IMR-90 (cell line): ENCODE measurements around the gene SHROOM3.

ENCODE experiments used
- CEBPB ChIP-seq: IDR thresholded peaks from 2 replicates; pipeline ENCODE4 v1.6.1; 2012; ENCODE audit warnings: low read depth, low read length, improper control_type of control experiment
- CTCF ChIP-seq: conservative IDR thresholded peaks from 2 replicates; pipeline ENCODE4 v1.5.1; 2012; ENCODE audit warnings: mild to moderate bottlenecking, low read depth, low read length, improper control_type of control experiment
- FOS ChIP-seq: fragments of 150-350 bp; IDR thresholded peaks from 2 replicates; pipeline ENCODE4 v1.6.1; 2016; ENCODE audit warnings: low read depth, low read length
- MAZ ChIP-seq: IDR thresholded peaks from 2 replicates; pipeline ENCODE4 v1.6.1; 2012; ENCODE audit warnings: low read depth, mild to moderate bottlenecking, low read length, improper control_type of control experiment, moderate library complexity, borderline replicate concordance
- MXI1 ChIP-seq: IDR thresholded peaks from 2 replicates; pipeline ENCODE4 v1.6.1; 2012; ENCODE audit warnings: low read depth, mild to moderate bottlenecking, low read length, moderate library complexity, borderline replicate concordance
- NFE2L2 ChIP-seq: fragments of 150-350 bp; IDR thresholded peaks from 2 replicates; pipeline ENCODE4 v1.6.1; 2016; ENCODE audit warnings: low read depth, mild to moderate bottlenecking, low read length
- POLR2A ChIP-seq: IDR thresholded peaks from 2 replicates; pipeline ENCODE4 v1.6.1; 2012; ENCODE audit warnings: mild to moderate bottlenecking, low read depth, low read length
- RAD21 ChIP-seq: IDR thresholded peaks from 2 replicates; pipeline ENCODE4 v1.6.1; 2012; ENCODE audit warnings: low read length, improper control_type of control experiment
- SMC3 ChIP-seq: fragments of 150-350 bp; IDR thresholded peaks from 2 replicates; pipeline ENCODE4 v1.6.1; 2016; ENCODE audit warnings: low read depth, mild to moderate bottlenecking, antibody characterized with exemption, low read length, moderate library complexity
- USF2 ChIP-seq: fragments of 150-350 bp; IDR thresholded peaks from 2 replicates; pipeline ENCODE4 v1.6.1; 2017; ENCODE audit warnings: mild to moderate bottlenecking, antibody characterized with exemption, low read length, low read depth

- TF ChIP-seq CTCF (no peak), USF2 (no peak), POLR2A (no peak), FOS (no peak), RAD21 (no peak), SMC3 (no peak), MAZ (no peak), MXI1 (no peak), NFE2L2 (no peak), CEBPB (no peak)
Measured at GRCh38 chr4:76569225-76569624, 134.2 kb downstream of the SHROOM3 start.
